ENCODE data around the gene NFATC3.

NFATC3 gene

GRCh38 chr16:68236137-68236825 lies 151.1 kb downstream of the NFATC3 start:
- H3K36me3 ChIP-seq (ENCODE audit: control insufficient read depth, low read depth, low read length), result peaks cover 22% of the 10 kb centered on the region
- peak overlapping the region; percentile 91 for H3K4me3 ChIP-seq (ENCODE audit: low read length)
- H3K27me3 ChIP-seq (ENCODE audit: control insufficient read depth, insufficient read depth, low read length), result peaks cover 32% of the 10 kb centered on the region
- peak overlapping the region; percentile 89 for H3K9ac ChIP-seq (ENCODE audit: low read length)
- H3K4me1 ChIP-seq (ENCODE audit: control insufficient read depth, low read depth, low read length), result peaks cover 26% of the 10 kb centered on the region
- H3K27ac ChIP-seq (ENCODE audit: low read length), result peak overlapping the region; percentile 82
- no peaks in the 10 kb centered on the region for H3K9me3 ChIP-seq (ENCODE audit: control insufficient read depth, low read depth, low read length)

- H3K4me3 ChIP-seq (ENCODE audit: low read length), result peak overlapping the region; percentile 91
- H3K4me1 ChIP-seq (ENCODE audit: control insufficient read depth, low read depth, low read length), result peaks cover 26% of the 10 kb centered on the region
- peak overlapping the region; percentile 82 for H3K27ac ChIP-seq (ENCODE audit: low read length)
- H3K9me3 ChIP-seq (ENCODE audit: control insufficient read depth, low read depth, low read length), result no peaks in the 10 kb centered on the region
- peak overlapping the region; percentile 89 for H3K9ac ChIP-seq (ENCODE audit: low read length)
- H3K36me3 ChIP-seq (ENCODE audit: control insufficient read depth, low read depth, low read length), result peaks cover 17% of the 10 kb centered on the region
- H3K27me3 ChIP-seq (ENCODE audit: control insufficient read depth, insufficient read depth, low read length), result peaks cover 32% of the 10 kb centered on the region
Observed at GRCh38 chr16:68236826-68237242, 151.7 kb downstream of the NFATC3 start.

GRCh38 chr16:68237243-68238028 lies 152.3 kb downstream of the NFATC3 start:
- Histone ChIP-seq H3K27me3 (ENCODE audit: control insufficient read depth, insufficient read depth, low read length) (peaks cover 32% of the 10 kb centered on the region), H3K4me1 (ENCODE audit: control insufficient read depth, low read depth, low read length) (peaks cover 26% of the 10 kb centered on the region), H3K27ac (ENCODE audit: low read length) (peak overlapping the region; percentile 82), H3K36me3 (ENCODE audit: control insufficient read depth, low read depth, low read length) (peaks cover 12% of the 10 kb centered on the region), H3K9me3 (ENCODE audit: control insufficient read depth, low read depth, low read length) (no peaks in the 10 kb centered on the region), H3K9ac (ENCODE audit: low read length) (peak overlapping the region; percentile 89), H3K4me3 (ENCODE audit: low read length) (peak overlapping the region; percentile 91)

- Histone ChIP-seq H3K36me3 (ENCODE audit: control insufficient read depth, low read depth, low read length) (peaks cover 7% of the 10 kb centered on the region), H3K27ac (ENCODE audit: low read length) (no peak overlapping the region), H3K9ac (ENCODE audit: low read length) (no peak overlapping the region), H3K4me1 (ENCODE audit: control insufficient read depth, low read depth, low read length) (peaks cover 26% of the 10 kb centered on the region), H3K9me3 (ENCODE audit: control insufficient read depth, low read depth, low read length) (no peaks in the 10 kb centered on the region), H3K27me3 (ENCODE audit: control insufficient read depth, insufficient read depth, low read length) (peaks cover 32% of the 10 kb centered on the region), H3K4me3 (ENCODE audit: low read length) (peak overlapping the region; percentile 5)
Observed at GRCh38 chr16:68238029-68238345, 152.8 kb downstream of the NFATC3 start.

- Histone ChIP-seq H3K27me3 (ENCODE audit: control insufficient read depth, insufficient read depth, low read length) (peaks cover 28% of the 10 kb centered on the region), H3K36me3 (ENCODE audit: control insufficient read depth, low read depth, low read length) (no peaks in the 10 kb centered on the region), H3K4me3 (ENCODE audit: low read length) (no peak overlapping the region), H3K9me3 (ENCODE audit: control insufficient read depth, low read depth, low read length) (no peaks in the 10 kb centered on the region), H3K9ac (ENCODE audit: low read length) (no peak overlapping the region), H3K27ac (ENCODE audit: low read length) (no peak overlapping the region), H3K4me1 (ENCODE audit: control insufficient read depth, low read depth, low read length) (peaks cover 4% of the 10 kb centered on the region)
Observed at GRCh38 chr16:68242085-68242484, 156.9 kb downstream of the NFATC3 start.

- H3K4me1 ChIP-seq (ENCODE audit: control insufficient read depth, low read depth, low read length), result peaks cover 4% of the 10 kb centered on the region
Observed at GRCh38 chr16:68242926-68243858, 158.0 kb downstream of the NFATC3 start.

GRCh38 chr16:68244481-68244902 lies 159.3 kb downstream of the NFATC3 start:
- Histone ChIP-seq H3K36me3 (ENCODE audit: control insufficient read depth, low read depth, low read length) (no peaks in the 10 kb centered on the region), H3K4me3 (ENCODE audit: low read length) (peak overlapping the region; percentile 89), H3K9me3 (ENCODE audit: control insufficient read depth, low read depth, low read length) (no peaks in the 10 kb centered on the region), H3K27me3 (ENCODE audit: control insufficient read depth, insufficient read depth, low read length) (peaks cover 20% of the 10 kb centered on the region), H3K27ac (ENCODE audit: low read length) (no peak overlapping the region), H3K9ac (ENCODE audit: low read length) (no peak overlapping the region), H3K4me1 (ENCODE audit: control insufficient read depth, low read depth, low read length) (peaks cover 3% of the 10 kb centered on the region)

More at GRCh38 chr16:68242926-68243858, 158.0 kb downstream of the NFATC3 start:
- H3K36me3 ChIP-seq (ENCODE audit: control insufficient read depth, low read depth, low read length), result no peaks in the 10 kb centered on the region
- H3K9me3 ChIP-seq (ENCODE audit: control insufficient read depth, low read depth, low read length), result no peaks in the 10 kb centered on the region
- H3K27me3 ChIP-seq (ENCODE audit: control insufficient read depth, insufficient read depth, low read length), result peaks cover 28% of the 10 kb centered on the region
- no peak overlapping the region for H3K4me3 ChIP-seq (ENCODE audit: low read length)
- H3K9ac ChIP-seq (ENCODE audit: low read length), result no peak overlapping the region
- no peak overlapping the region for H3K27ac ChIP-seq (ENCODE audit: low read length)

- Histone ChIP-seq H3K36me3 (ENCODE audit: control insufficient read depth, low read depth, low read length) (no peaks in the 10 kb centered on the region), H3K4me1 (ENCODE audit: control insufficient read depth, low read depth, low read length) (no peaks in the 10 kb centered on the region), H3K27me3 (ENCODE audit: control insufficient read depth, insufficient read depth, low read length) (peaks cover 18% of the 10 kb centered on the region), H3K27ac (ENCODE audit: low read length) (no peak within 1 kb of the TSS), H3K4me3 (ENCODE audit: low read length) (peak within 1 kb of the TSS; percentile 89), H3K9me3 (ENCODE audit: control insufficient read depth, low read depth, low read length) (no peaks in the 10 kb centered on the region), H3K9ac (ENCODE audit: low read length) (peak within 1 kb of the TSS; percentile 34)
Observed at GRCh38 chr16:68244903-68245853, 160.0 kb downstream of the NFATC3 start, which contains the start of gene PLA2G15. TSS of gene PLA2G15 (plus strand) at chr16:68245373. CDS start at chr16:68245427, 54 bp downstream.

GRCh38 chr16:68246121-68246520 lies 161.0 kb downstream of the NFATC3 start:
- H3K9me3 ChIP-seq (ENCODE audit: control insufficient read depth, low read depth, low read length), result no peaks in the 10 kb centered on the region
- H3K4me3 ChIP-seq (ENCODE audit: low read length), result no peak overlapping the region
- no peaks in the 10 kb centered on the region for H3K4me1 ChIP-seq (ENCODE audit: control insufficient read depth, low read depth, low read length)
- no peak overlapping the region for H3K27ac ChIP-seq (ENCODE audit: low read length)
- no peaks in the 10 kb centered on the region for H3K36me3 ChIP-seq (ENCODE audit: control insufficient read depth, low read depth, low read length)
- H3K27me3 ChIP-seq (ENCODE audit: control insufficient read depth, insufficient read depth, low read length), result peaks cover 18% of the 10 kb centered on the region
- peak overlapping the region; percentile 34 for H3K9ac ChIP-seq (ENCODE audit: low read length)

- H3K9ac ChIP-seq (ENCODE audit: low read length), result no peak overlapping the region
- H3K27me3 ChIP-seq (ENCODE audit: control insufficient read depth, insufficient read depth, low read length), result peaks cover 18% of the 10 kb centered on the region
- no peaks in the 10 kb centered on the region for H3K9me3 ChIP-seq (ENCODE audit: control insufficient read depth, low read depth, low read length)
- H3K4me1 ChIP-seq (ENCODE audit: control insufficient read depth, low read depth, low read length), result no peaks in the 10 kb centered on the region
- no peak overlapping the region for H3K4me3 ChIP-seq (ENCODE audit: low read length)
- H3K27ac ChIP-seq (ENCODE audit: low read length), result no peak overlapping the region
- H3K36me3 ChIP-seq (ENCODE audit: control insufficient read depth, low read depth, low read length), result no peaks in the 10 kb centered on the region
Observed at GRCh38 chr16:68246666-68247065, 161.5 kb downstream of the NFATC3 start.

Data from iPS-18a (cell line).